Mesendoderm (in vitro differentiated cells): Measurements from ENCODE around the gene OCA2.

Experiments used
- DNase-seq: peaks from one replicate; pipeline ENCODE4 v3.0.0; 2013
- H2AK5ac ChIP-seq: 2 replicates; pipeline ENCODE4 v1.6.1; 2013; ENCODE audit warnings: low read length, inconsistent platforms
- H2BK120ac ChIP-seq: 2 replicates; pipeline ENCODE4 v1.6.1; 2013; ENCODE audit warnings: low read depth, mild to moderate bottlenecking, low read length, moderate library complexity, mixed read lengths
- H2BK15ac ChIP-seq: replicated peaks from 2 replicates; pipeline ENCODE4 v1.6.1; 2013; ENCODE audit warnings: low read depth, mild to moderate bottlenecking, moderate library complexity
- H2BK5ac ChIP-seq: 2 replicates; pipeline ENCODE4 v1.6.1; 2013; ENCODE audit warnings: low read length, inconsistent platforms
- H3K18ac ChIP-seq: 2 replicates; pipeline ENCODE4 v1.6.1; 2013; ENCODE audit warnings: mild to moderate bottlenecking, low read length, mixed read lengths
- H3K23ac ChIP-seq: one replicate; pipeline ENCODE4 v1.6.1; 2013; ENCODE audit warnings: low read length
- H3K27ac ChIP-seq: 2 replicates; pipeline ENCODE4 v1.5.1; 2013; ENCODE audit warnings: low read depth, mild to moderate bottlenecking, inconsistent platforms, low read length, moderate library complexity
- H3K27me3 ChIP-seq: 2 replicates; pipeline ENCODE4 v1.6.1; 2013; ENCODE audit warnings: low read length, control low read depth, mild to moderate bottlenecking, inconsistent platforms; ENCODE audit not compliant: insufficient read depth, poor library complexity
- H3K36me3 ChIP-seq: 2 replicates; pipeline ENCODE4 v1.6.1; 2013; ENCODE audit warnings: low read length, inconsistent platforms; ENCODE audit not compliant: control insufficient read depth, insufficient read depth
- H3K4ac ChIP-seq: one replicate; pipeline ENCODE4 v1.6.1; 2013; ENCODE audit warnings: low read depth, mild to moderate bottlenecking, low read length, moderate library complexity
- H3K4me1 ChIP-seq: 2 replicates; pipeline ENCODE4 v1.6.1; 2013; ENCODE audit warnings: low read depth, low read length, inconsistent platforms; ENCODE audit not compliant: control insufficient read depth
- H3K4me2 ChIP-seq: 2 replicates; pipeline ENCODE4 v1.6.1; 2013; ENCODE audit warnings: low read length
- H3K4me3 ChIP-seq: 2 replicates; pipeline ENCODE4 v1.5.1; 2013; ENCODE audit warnings: mild to moderate bottlenecking, low read length
- H3K56ac ChIP-seq: one replicate; pipeline ENCODE4 v1.6.1; 2013; ENCODE audit warnings: low read length
- H3K79me1 ChIP-seq: 2 replicates; pipeline ENCODE4 v1.6.1; 2013; ENCODE audit warnings: low read length, inconsistent platforms
- H3K79me2 ChIP-seq: 2 replicates; pipeline ENCODE4 v1.6.1; 2013; ENCODE audit warnings: mild to moderate bottlenecking, low read length; ENCODE audit not compliant: control insufficient read depth, insufficient read depth
- H3K9ac ChIP-seq: 2 replicates; pipeline ENCODE4 v1.6.1; 2013; ENCODE audit warnings: low read length, inconsistent platforms
- H4K5ac ChIP-seq: one replicate; pipeline ENCODE4 v1.6.1; 2013; ENCODE audit warnings: low read length
- H4K8ac ChIP-seq: one replicate; pipeline ENCODE4 v1.6.1; 2013; ENCODE audit warnings: low read depth, mild to moderate bottlenecking, control low read depth, low read length, moderate library complexity
- WGBS: extraction: QIAGEN DNeasy Blood & Tissue Kit; methylation state at CpG from one replicate; pipeline ENCODE4 v1.1.7; 2013; ENCODE audit warnings: low lambda C conversion rate, missing lambda C conversion rate; ENCODE audit not compliant: insufficient coverage; ENCODE audit errors: extremely low coverage; 5-methylcytosine and 5-hydroxymethylcytosine counted together

The OCA2 gene

GRCh38 chr15:27878841-27879240 lies 220.3 kb downstream of the OCA2 start:
- Histone ChIP-seq H3K79me2 (no peaks in the 10 kb centered on the region), H2BK15ac (no peak overlapping the region), H3K27ac (no peak overlapping the region), H3K4me3 (no peak overlapping the region), H3K36me3 (no peaks in the 10 kb centered on the region), H2BK5ac (no peak overlapping the region), H3K18ac (no peak overlapping the region), H3K27me3 (no peaks in the 10 kb centered on the region), H3K79me1 (no peaks in the 10 kb centered on the region), H2BK120ac (no peak overlapping the region), H2AK5ac (no peak overlapping the region), H3K4ac (no peak overlapping the region), H3K9ac (no peak overlapping the region), H4K5ac (no peak overlapping the region), H4K8ac (no peak overlapping the region), H3K4me2 (no peak overlapping the region), H3K23ac (no peak overlapping the region), H3K56ac (no peak overlapping the region), H3K4me1 (no peaks in the 10 kb centered on the region)
- no peak for DNase-seq
- no CpG with 5 or more reads among the region's 5 CpGs for WGBS

- Histone ChIP-seq H3K27ac (no peak overlapping the region), H2BK5ac (no peak overlapping the region), H3K23ac (no peak overlapping the region), H3K18ac (no peak overlapping the region), H4K5ac (no peak overlapping the region), H3K56ac (no peak overlapping the region), H3K4ac (no peak overlapping the region), H2BK15ac (no peak overlapping the region), H3K4me2 (no peak overlapping the region), H3K79me2 (no peaks in the 10 kb centered on the region), H4K8ac (no peak overlapping the region), H2AK5ac (no peak overlapping the region), H3K27me3 (no peaks in the 10 kb centered on the region), H3K4me1 (no peaks in the 10 kb centered on the region), H3K4me3 (no peak overlapping the region), H3K36me3 (no peaks in the 10 kb centered on the region), H2BK120ac (no peak overlapping the region), H3K79me1 (no peaks in the 10 kb centered on the region), H3K9ac (no peak overlapping the region)
- no peak for DNase-seq
Measured at GRCh38 chr15:27873828-27874227, 225.3 kb downstream of the OCA2 start.

- Histone ChIP-seq H3K36me3 (no peaks in the 10 kb centered on the region), H2AK5ac (no peak overlapping the region), H2BK5ac (no peak overlapping the region), H2BK15ac (no peak overlapping the region), H3K79me1 (no peaks in the 10 kb centered on the region), H3K27me3 (no peaks in the 10 kb centered on the region), H3K79me2 (no peaks in the 10 kb centered on the region), H3K4me3 (no peak overlapping the region), H3K27ac (no peak overlapping the region), H4K5ac (no peak overlapping the region), H4K8ac (no peak overlapping the region), H3K56ac (no peak overlapping the region), H3K4me1 (no peaks in the 10 kb centered on the region), H3K4me2 (no peak overlapping the region), H3K18ac (no peak overlapping the region), H3K23ac (no peak overlapping the region), H3K4ac (no peak overlapping the region), H3K9ac (no peak overlapping the region), H2BK120ac (no peak overlapping the region)
- no CpG with 5 or more reads among the region's 7 CpGs for WGBS
- no peak for DNase-seq
Measured at GRCh38 chr15:27873039-27873438, 226.1 kb downstream of the OCA2 start.

- WGBS: no CpG with 5 or more reads among the region's 9 CpGs
- H3K4me1 ChIP-seq: no peaks in the 10 kb centered on the region
- no peak for DNase-seq
- H3K23ac ChIP-seq: no peak overlapping the region
- H2BK5ac ChIP-seq: no peak overlapping the region
- no peak overlapping the region for H3K9ac ChIP-seq
- H3K56ac ChIP-seq: no peak overlapping the region
- no peaks in the 10 kb centered on the region for H3K36me3 ChIP-seq
- no peak overlapping the region for H3K18ac ChIP-seq
- H2BK15ac ChIP-seq: no peak overlapping the region
- no peak overlapping the region for H3K4me2 ChIP-seq
- H3K79me2 ChIP-seq: no peaks in the 10 kb centered on the region
- no peak overlapping the region for H3K4me3 ChIP-seq
- no peak overlapping the region for H3K4ac ChIP-seq
- H2AK5ac ChIP-seq: no peak overlapping the region
- no peaks in the 10 kb centered on the region for H3K79me1 ChIP-seq
- H3K27me3 ChIP-seq: no peaks in the 10 kb centered on the region
- no peak overlapping the region for H4K5ac ChIP-seq
- H2BK120ac ChIP-seq: no peak overlapping the region
- H3K27ac ChIP-seq: no peak overlapping the region
- H4K8ac ChIP-seq: no peak overlapping the region
Measured at GRCh38 chr15:27872355-27872754, 226.8 kb downstream of the OCA2 start.

GRCh38 chr15:27871902-27872260 lies 227.2 kb downstream of the OCA2 start:
- Histone ChIP-seq H2BK5ac (no peak overlapping the region), H3K9ac (no peak overlapping the region), H2AK5ac (no peak overlapping the region), H3K4ac (no peak overlapping the region), H3K56ac (no peak overlapping the region), H3K27me3 (no peaks in the 10 kb centered on the region), H3K4me2 (no peak overlapping the region), H3K79me1 (no peaks in the 10 kb centered on the region), H3K18ac (no peak overlapping the region), H3K79me2 (no peaks in the 10 kb centered on the region), H3K4me1 (no peaks in the 10 kb centered on the region), H3K27ac (no peak overlapping the region), H2BK15ac (no peak overlapping the region), H2BK120ac (no peak overlapping the region), H4K5ac (no peak overlapping the region), H3K36me3 (no peaks in the 10 kb centered on the region), H3K4me3 (no peak overlapping the region), H4K8ac (no peak overlapping the region), H3K23ac (no peak overlapping the region)
- no CpG with 5 or more reads among the region's 5 CpGs for WGBS
- DNase-seq: no peak

- Histone ChIP-seq H4K5ac (no peak overlapping the region), H2AK5ac (no peak overlapping the region), H2BK120ac (no peak overlapping the region), H3K9ac (no peak overlapping the region), H3K4me2 (no peak overlapping the region), H3K23ac (no peak overlapping the region), H4K8ac (no peak overlapping the region), H2BK15ac (no peak overlapping the region), H3K4ac (no peak overlapping the region), H3K79me1 (no peaks in the 10 kb centered on the region), H3K36me3 (no peaks in the 10 kb centered on the region), H3K27ac (no peak overlapping the region), H3K79me2 (no peaks in the 10 kb centered on the region), H3K4me3 (no peak overlapping the region), H3K56ac (no peak overlapping the region), H3K4me1 (no peaks in the 10 kb centered on the region), H3K18ac (no peak overlapping the region), H2BK5ac (no peak overlapping the region), H3K27me3 (no peaks in the 10 kb centered on the region)
- no CpG with 5 or more reads among the region's 16 CpGs for WGBS
- no peak for DNase-seq
Measured at GRCh38 chr15:27871078-27871901, 227.8 kb downstream of the OCA2 start.
